ENCODE measurements around the gene MYO9A.

DNA sequence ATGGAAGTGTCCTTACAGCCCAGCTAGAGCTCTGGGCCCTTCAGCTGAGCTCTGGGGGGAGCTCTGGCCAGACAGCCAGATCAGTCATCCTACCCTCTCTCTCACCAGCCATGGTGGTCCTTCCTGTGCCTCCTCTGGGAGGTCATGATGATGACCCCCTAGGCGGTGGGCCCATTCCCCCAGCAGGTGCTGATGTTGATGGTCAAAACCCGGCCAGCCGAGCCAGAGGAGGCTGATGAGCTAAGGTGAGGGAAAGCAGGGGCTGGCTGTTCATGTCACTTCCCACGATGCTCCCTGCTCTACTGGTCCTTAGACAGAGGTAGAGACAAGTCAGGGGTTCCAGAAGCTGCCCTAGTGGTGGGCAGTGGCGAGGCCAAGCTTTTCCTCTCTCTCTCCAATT lies 44.6 kb upstream of the MYO9A start:
- TF ChIP-seq, protein P1, sequence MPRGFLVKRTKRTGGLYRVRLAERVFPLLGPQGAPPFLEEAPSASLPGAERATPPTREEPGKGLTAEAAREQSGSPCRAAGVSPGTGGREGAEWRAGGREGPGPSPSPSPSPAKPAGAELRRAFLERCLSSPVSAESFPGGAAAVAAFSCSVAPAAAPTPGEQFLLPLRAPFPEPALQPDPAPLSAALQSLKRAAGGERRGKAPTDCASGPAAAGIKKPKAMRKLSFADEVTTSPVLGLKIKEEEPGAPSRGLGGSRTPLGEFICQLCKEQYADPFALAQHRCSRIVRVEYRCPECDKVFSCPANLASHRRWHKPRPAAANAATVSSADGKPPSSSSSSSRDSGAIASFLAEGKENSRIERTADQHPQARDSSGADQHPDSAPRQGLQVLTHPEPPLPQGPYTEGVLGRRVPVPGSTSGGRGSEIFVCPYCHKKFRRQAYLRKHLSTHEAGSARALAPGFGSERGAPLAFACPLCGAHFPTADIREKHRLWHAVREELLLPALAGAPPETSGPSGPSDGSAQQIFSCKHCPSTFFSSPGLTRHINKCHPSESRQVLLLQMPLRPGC (tag by site-specific recombination; IDR thresholded peaks at IDR 0.05) = no peak
- TF ChIP-seq ZNF433 (tag by site-specific recombination; IDR thresholded peaks at IDR 0.05; ENCODE audit: low read depth) = no peak
- TF ChIP-seq, protein P2, sequence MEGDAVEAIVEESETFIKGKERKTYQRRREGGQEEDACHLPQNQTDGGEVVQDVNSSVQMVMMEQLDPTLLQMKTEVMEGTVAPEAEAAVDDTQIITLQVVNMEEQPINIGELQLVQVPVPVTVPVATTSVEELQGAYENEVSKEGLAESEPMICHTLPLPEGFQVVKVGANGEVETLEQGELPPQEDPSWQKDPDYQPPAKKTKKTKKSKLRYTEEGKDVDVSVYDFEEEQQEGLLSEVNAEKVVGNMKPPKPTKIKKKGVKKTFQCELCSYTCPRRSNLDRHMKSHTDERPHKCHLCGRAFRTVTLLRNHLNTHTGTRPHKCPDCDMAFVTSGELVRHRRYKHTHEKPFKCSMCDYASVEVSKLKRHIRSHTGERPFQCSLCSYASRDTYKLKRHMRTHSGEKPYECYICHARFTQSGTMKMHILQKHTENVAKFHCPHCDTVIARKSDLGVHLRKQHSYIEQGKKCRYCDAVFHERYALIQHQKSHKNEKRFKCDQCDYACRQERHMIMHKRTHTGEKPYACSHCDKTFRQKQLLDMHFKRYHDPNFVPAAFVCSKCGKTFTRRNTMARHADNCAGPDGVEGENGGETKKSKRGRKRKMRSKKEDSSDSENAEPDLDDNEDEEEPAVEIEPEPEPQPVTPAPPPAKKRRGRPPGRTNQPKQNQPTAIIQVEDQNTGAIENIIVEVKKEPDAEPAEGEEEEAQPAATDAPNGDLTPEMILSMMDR (tag by site-specific recombination; IDR thresholded peaks at IDR 0.05) = 0 out of 2 replicates have a peak, but pooled peaks have one; percentile 9
- TF ChIP-seq ZNF174 (tag by site-specific recombination; IDR thresholded peaks at IDR 0.05) = no peak
- TF ChIP-seq, protein P3, sequence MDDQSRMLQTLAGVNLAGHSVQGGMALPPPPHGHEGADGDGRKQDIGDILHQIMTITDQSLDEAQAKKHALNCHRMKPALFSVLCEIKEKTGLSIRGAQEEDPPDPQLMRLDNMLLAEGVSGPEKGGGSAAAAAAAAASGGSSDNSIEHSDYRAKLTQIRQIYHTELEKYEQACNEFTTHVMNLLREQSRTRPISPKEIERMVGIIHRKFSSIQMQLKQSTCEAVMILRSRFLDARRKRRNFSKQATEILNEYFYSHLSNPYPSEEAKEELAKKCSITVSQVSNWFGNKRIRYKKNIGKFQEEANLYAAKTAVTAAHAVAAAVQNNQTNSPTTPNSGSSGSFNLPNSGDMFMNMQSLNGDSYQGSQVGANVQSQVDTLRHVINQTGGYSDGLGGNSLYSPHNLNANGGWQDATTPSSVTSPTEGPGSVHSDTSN (CRISPR knock-in tag; IDR thresholded peaks at IDR 0.05) = no peak
- no peak for TF ChIP-seq ZNF658 (tag by site-specific recombination; IDR thresholded peaks at IDR 0.05)
- TF ChIP-seq ZBTB8A (tag by site-specific recombination; IDR thresholded peaks at IDR 0.05) = no peak
- TF ChIP-seq MYNN (tag by site-specific recombination; IDR thresholded peaks at IDR 0.05; ENCODE audit: borderline replicate concordance) = no peak
- TF ChIP-seq ZNF549 (tag by site-specific recombination; IDR thresholded peaks at IDR 0.05) = no peak
- no peak for TF ChIP-seq HOXA7 (CRISPR knock-in tag; IDR thresholded peaks at IDR 0.05; ENCODE audit: borderline replicate concordance)
- TF ChIP-seq ZNF629 (tag by site-specific recombination; IDR thresholded peaks at IDR 0.05) = no peak
- no peak for TF ChIP-seq ZNF610 (tag by site-specific recombination; IDR thresholded peaks at IDR 0.05; ENCODE audit: borderline replicate concordance)
- no peak for TF ChIP-seq ZNF239 (tag by site-specific recombination; IDR thresholded peaks at IDR 0.05)
- TF ChIP-seq, protein P4, sequence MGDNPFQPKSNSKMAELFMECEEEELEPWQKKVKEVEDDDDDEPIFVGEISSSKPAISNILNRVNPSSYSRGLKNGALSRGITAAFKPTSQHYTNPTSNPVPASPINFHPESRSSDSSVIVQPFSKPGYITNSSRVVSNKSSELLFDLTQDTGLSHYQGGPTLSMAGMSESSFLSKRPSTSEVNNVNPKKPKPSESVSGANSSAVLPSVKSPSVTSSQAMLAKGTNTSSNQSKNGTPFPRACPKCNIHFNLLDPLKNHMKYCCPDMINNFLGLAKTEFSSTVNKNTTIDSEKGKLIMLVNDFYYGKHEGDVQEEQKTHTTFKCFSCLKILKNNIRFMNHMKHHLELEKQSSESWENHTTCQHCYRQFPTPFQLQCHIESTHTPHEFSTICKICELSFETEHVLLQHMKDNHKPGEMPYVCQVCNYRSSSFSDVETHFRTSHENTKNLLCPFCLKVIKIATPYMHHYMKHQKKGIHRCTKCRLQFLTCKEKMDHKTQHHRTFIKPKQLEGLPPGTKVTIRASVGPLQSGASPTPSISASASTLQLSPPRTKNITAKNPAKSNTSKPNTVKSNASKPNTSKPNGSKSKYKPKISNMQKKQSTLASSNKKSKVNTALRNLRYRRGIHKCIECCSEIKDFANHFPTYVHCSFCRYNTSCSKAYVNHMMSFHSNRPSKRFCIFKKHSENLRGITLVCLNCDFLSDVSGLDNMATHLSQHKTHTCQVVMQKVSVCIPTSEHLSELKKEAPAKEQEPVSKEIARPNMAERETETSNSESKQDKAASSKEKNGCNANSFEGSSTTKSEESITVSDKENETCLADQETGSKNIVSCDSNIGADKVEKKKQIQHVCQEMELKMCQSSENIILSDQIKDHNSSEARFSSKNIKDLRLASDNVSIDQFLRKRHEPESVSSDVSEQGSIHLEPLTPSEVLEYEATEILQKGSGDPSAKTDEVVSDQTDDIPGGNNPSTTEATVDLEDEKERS (tag by site-specific recombination; IDR thresholded peaks at IDR 0.05) = no peak
